ENCODE data around the gene SLC34A3.

DNA sequence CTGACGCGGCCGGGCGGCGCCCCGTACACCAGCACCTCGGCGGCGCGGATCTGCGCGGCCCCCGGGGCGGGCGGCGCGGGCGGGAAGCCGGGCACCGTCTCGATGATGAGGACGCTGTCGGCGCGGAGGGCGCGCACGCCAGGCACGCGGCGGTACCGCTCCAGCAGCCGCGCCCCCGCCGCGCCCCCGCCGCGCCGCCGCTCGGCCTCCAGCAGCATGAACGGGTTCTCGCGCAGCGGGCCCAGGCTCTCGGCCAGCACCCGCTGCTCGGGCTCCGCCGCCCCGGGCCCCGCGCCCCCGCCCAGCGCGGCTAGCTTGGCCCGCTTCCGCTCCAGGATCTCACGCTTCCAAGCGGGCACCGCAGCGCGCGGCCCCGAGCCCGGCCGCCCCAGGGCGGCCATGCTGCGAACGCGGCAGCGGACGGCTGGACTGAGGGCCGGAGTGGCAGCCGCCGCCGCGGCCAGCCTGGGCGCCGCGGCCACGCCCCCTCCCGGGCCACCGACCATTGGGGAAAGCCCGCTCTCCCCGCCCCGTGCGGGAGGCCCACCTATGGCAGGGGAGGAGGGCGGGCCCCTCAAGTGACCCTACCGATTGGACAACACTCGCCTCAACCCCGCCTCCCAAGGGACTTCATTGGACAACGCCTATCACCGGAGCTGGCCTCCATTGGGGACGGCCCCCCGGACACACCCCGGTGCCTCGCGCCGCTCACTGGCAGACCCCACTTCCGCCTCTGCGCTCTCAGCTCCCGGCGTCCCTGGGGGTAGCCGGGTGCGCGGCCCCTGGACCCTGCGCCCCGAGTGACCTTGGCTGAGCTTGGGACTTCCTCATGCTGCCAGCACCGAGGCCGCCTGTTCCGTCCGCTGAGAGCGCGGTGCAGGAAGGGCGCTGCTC is 30.1 kb upstream of the SLC34A3 start, which contains the start of gene TPRN:
- TF ChIP-seq POLR2A (IDR thresholded peaks at IDR 0.05; ENCODE audit: low read length) (peak; percentile 82), JUN (IDR thresholded peaks at IDR 0.05) (peak; percentile 71 to 93; a peak in 4 of 5 replicates), HOXB13 (CRISPR knock-in tag; IDR thresholded peaks at IDR 0.05; ENCODE audit: low read depth) (no peak), EHMT2 (IDR thresholded peaks at IDR 0.05; ENCODE audit: low read depth) (no peak), POLR2AphosphoS2 (conservative IDR thresholded peaks at IDR 0.05; ENCODE audit: low read length) (no peak), MAFK (IDR thresholded peaks at IDR 0.05; ENCODE audit: partially characterized antibody) (no peak), BHLHE40 (IDR thresholded peaks at IDR 0.05; ENCODE audit: low read depth, low read length) (no peak), SMC3 (IDR thresholded peaks at IDR 0.05) (no peak), RFX5 (IDR thresholded peaks at IDR 0.05) (no peak), SREBF2 (IDR thresholded peaks at IDR 0.05) (no peak), CEBPB (IDR thresholded peaks at IDR 0.05) (no peak)
- TF ChIP-seq, protein P1, sequence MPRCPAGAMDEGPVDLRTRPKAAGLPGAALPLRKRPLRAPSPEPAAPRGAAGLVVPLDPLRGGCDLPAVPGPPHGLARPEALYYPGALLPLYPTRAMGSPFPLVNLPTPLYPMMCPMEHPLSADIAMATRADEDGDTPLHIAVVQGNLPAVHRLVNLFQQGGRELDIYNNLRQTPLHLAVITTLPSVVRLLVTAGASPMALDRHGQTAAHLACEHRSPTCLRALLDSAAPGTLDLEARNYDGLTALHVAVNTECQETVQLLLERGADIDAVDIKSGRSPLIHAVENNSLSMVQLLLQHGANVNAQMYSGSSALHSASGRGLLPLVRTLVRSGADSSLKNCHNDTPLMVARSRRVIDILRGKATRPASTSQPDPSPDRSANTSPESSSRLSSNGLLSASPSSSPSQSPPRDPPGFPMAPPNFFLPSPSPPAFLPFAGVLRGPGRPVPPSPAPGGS (IDR thresholded peaks at IDR 0.05) = peak; percentile 89; the same call in 2 of the 3 replicates
- TF ChIP-seq, protein P2, sequence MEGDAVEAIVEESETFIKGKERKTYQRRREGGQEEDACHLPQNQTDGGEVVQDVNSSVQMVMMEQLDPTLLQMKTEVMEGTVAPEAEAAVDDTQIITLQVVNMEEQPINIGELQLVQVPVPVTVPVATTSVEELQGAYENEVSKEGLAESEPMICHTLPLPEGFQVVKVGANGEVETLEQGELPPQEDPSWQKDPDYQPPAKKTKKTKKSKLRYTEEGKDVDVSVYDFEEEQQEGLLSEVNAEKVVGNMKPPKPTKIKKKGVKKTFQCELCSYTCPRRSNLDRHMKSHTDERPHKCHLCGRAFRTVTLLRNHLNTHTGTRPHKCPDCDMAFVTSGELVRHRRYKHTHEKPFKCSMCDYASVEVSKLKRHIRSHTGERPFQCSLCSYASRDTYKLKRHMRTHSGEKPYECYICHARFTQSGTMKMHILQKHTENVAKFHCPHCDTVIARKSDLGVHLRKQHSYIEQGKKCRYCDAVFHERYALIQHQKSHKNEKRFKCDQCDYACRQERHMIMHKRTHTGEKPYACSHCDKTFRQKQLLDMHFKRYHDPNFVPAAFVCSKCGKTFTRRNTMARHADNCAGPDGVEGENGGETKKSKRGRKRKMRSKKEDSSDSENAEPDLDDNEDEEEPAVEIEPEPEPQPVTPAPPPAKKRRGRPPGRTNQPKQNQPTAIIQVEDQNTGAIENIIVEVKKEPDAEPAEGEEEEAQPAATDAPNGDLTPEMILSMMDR (IDR thresholded peaks at IDR 0.05) = no peak
